Heart left ventricle (tissue), 13 donors: ENCODE data around the gene UROC1.

Source experiments
- POLR2A ChIP-seq, 2 donors: fragments of 450-650 bp; IDR thresholded peaks; one replicate each; pipeline ENCODE4 v1.6.1; 2017; ENCODE audit warnings: antibody characterized with exemption in 2 of 2, mild to moderate bottlenecking in 2 of 2, moderate library complexity in 2 of 2
- TF ChIP-seq, protein P1 (sequence below), 12 donors: fragments of 200-600 bp; sonication (generic) in 4 of 12; IDR thresholded peaks; one replicate each; pipeline versions ENCODE4 v1.5.0 to v1.8.0; 2018 to 2022; ENCODE audit warnings: antibody characterized with exemption in 12 of 12, mild to moderate bottlenecking in 5 of 12
- donor health status: ischemic (EF 13 %, LVEDD 7.1; RV severe dilation, severe dysfunction).
- donor health status: DM: no; HTN: yes; CAD: no.
- donor health status: DM: no; HTN: no; CAD: no.
- donor health status: ischemic (EF 25% LVEDD 6.9; RV normal size, moderate dysfunction).
- donor health status: ischemic (EF 25% LVEDD 5.7; RV mildly dilated, moderate dysfunction).
- donor health status: ischemic (EF 35%, LVEDD 5.7; RV mildly dilated, moderate dysfunction).
- donor health status: nonischemic (EF 11% LVEDD 7.7; RV severe dilation, severe dysfunction).
- donor health status: DM: yes; HTN: yes; CAD: no.
- donor health status: PGD.
- donor health status: ischemic (EF 29% LVEDD 5.4; RV normal size, mild dysfunction).
- donor health status: nonischemic (EF 23%, LVEDD 6.1; RV moderate dilation, normal function).

DNA sequence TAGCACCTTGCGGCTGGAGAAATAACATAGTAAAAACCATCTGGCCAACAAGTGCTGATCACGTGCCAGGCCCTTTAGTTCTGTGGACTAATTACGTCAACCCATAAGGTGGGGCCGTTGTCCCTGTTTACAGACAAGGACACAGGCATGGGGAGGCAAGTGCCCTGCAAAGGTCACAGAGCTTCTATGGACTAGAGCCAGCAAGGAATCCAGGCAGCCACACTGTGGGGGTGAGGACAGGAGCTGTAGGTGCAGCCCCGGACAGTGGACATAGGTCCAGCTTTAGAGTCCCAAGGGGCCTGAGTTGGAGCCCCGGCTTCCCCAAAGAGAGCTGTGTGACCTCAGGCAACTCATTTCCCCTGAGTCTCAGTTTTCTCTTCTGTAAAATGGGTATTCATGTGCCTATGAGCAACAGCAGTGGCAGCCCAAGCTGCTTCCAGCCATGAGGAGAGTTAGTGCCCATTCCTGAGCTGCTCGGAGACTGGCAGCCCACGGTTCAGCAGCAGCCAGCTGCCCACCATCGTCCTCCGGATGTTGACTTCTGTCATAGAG, 20.2 kb upstream of the UROC1 start:
- TF ChIP-seq, protein P1, sequence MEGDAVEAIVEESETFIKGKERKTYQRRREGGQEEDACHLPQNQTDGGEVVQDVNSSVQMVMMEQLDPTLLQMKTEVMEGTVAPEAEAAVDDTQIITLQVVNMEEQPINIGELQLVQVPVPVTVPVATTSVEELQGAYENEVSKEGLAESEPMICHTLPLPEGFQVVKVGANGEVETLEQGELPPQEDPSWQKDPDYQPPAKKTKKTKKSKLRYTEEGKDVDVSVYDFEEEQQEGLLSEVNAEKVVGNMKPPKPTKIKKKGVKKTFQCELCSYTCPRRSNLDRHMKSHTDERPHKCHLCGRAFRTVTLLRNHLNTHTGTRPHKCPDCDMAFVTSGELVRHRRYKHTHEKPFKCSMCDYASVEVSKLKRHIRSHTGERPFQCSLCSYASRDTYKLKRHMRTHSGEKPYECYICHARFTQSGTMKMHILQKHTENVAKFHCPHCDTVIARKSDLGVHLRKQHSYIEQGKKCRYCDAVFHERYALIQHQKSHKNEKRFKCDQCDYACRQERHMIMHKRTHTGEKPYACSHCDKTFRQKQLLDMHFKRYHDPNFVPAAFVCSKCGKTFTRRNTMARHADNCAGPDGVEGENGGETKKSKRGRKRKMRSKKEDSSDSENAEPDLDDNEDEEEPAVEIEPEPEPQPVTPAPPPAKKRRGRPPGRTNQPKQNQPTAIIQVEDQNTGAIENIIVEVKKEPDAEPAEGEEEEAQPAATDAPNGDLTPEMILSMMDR (IDR thresholded peaks at IDR 0.05): no peak
- TF ChIP-seq POLR2A (IDR thresholded peaks at IDR 0.05): no peak
